ENCODE measurements around the gene HDC. TPM values are rescaled to one million over a fixed set of nuclear protein-coding genes. Genes with fewer than 3 reads are reported as not detected.

Gene HDC
- total and polyA plus RNA-seq, 2 experiments from 2014 or later = not detected

- no peaks in the 10 kb centered on the region for H3K36me3 ChIP-seq (replicated peaks; ENCODE audit: insufficient read depth, low read depth)
- H3K4me1 ChIP-seq (ENCODE audit: insufficient read depth) = peaks cover 7% of the 10 kb centered on the region
- no peak overlapping the region for H3K4me2 ChIP-seq
- no peaks in the 10 kb centered on the region for H4K20me1 ChIP-seq (ENCODE audit: insufficient read depth, poor library complexity, severe bottlenecking)
- no peaks in the 10 kb centered on the region for H3K79me2 ChIP-seq
- H3K4me3 ChIP-seq = no peak overlapping the region
- H2AFZ ChIP-seq = no peak overlapping the region
- TF ChIP-seq EZH2phosphoT487 (IDR thresholded peaks at IDR 0.05; ENCODE audit: low read depth, severe bottlenecking, unreplicated experiment) (no peak), CTCF (IDR thresholded peaks at IDR 0.05; ENCODE audit: poor library complexity) (no peak), EZH2 (IDR thresholded peaks at IDR 0.05; ENCODE audit: borderline replicate concordance) (no peak)
- no peak for DNase-seq (ENCODE audit: low spot score)
- H3K27ac ChIP-seq = peak overlapping the region; percentile 91
- peaks cover 4% of the 10 kb centered on the region for H3K9me3 ChIP-seq (ENCODE audit: low read depth)
- H3K27me3 ChIP-seq = no peaks in the 10 kb centered on the region
- no peaks in the 10 kb centered on the region for H3K9me2 ChIP-seq (replicated peaks; ENCODE audit: insufficient read depth)
- 94% methylated on average over 4 of the region's 4 CpGs for WGBS (ENCODE audit: low lambda C conversion rate, missing lambda C conversion rate)
Observed at GRCh38 chr15:50209809-50210208, 55.7 kb downstream of the HDC start.

GRCh38 chr15:50206020-50206419, 59.5 kb downstream of the HDC start:
- no peak overlapping the region for H3K4me2 ChIP-seq
- no peaks in the 10 kb centered on the region for H3K9me3 ChIP-seq (ENCODE audit: low read depth)
- H3K4me1 ChIP-seq (ENCODE audit: insufficient read depth) = peaks cover 7% of the 10 kb centered on the region
- H4K20me1 ChIP-seq (ENCODE audit: insufficient read depth, poor library complexity, severe bottlenecking) = no peaks in the 10 kb centered on the region
- H3K27ac ChIP-seq = no peak overlapping the region
- 82% methylated on average over 5 of the region's 5 CpGs for WGBS (ENCODE audit: low lambda C conversion rate, missing lambda C conversion rate)
- no peaks in the 10 kb centered on the region for H3K9me2 ChIP-seq (replicated peaks; ENCODE audit: insufficient read depth)
- no peaks in the 10 kb centered on the region for H3K27me3 ChIP-seq
- TF ChIP-seq EZH2phosphoT487 (IDR thresholded peaks at IDR 0.05; ENCODE audit: low read depth, severe bottlenecking, unreplicated experiment) (no peak), CTCF (IDR thresholded peaks at IDR 0.05; ENCODE audit: poor library complexity) (no peak), EZH2 (IDR thresholded peaks at IDR 0.05; ENCODE audit: borderline replicate concordance) (no peak)
- no peaks in the 10 kb centered on the region for H3K79me2 ChIP-seq
- H3K4me3 ChIP-seq = no peak overlapping the region
- no peak for DNase-seq (ENCODE audit: low spot score)
- no peaks in the 10 kb centered on the region for H3K36me3 ChIP-seq (replicated peaks; ENCODE audit: insufficient read depth, low read depth)
- H2AFZ ChIP-seq = no peak overlapping the region

GRCh38 chr15:50202003-50202402, 63.5 kb downstream of the HDC start:
- Histone ChIP-seq H3K4me2 (no peak overlapping the region), H3K27ac (no peak overlapping the region), H2AFZ (no peak overlapping the region), H3K79me2 (no peaks in the 10 kb centered on the region), H3K27me3 (no peaks in the 10 kb centered on the region), H3K4me3 (no peak overlapping the region), H3K9me2 (replicated peaks; ENCODE audit: insufficient read depth) (no peaks in the 10 kb centered on the region), H3K9me3 (ENCODE audit: low read depth) (no peaks in the 10 kb centered on the region), H4K20me1 (ENCODE audit: insufficient read depth, poor library complexity, severe bottlenecking) (no peaks in the 10 kb centered on the region), H3K4me1 (ENCODE audit: insufficient read depth) (no peaks in the 10 kb centered on the region), H3K36me3 (replicated peaks; ENCODE audit: insufficient read depth, low read depth) (no peaks in the 10 kb centered on the region)
- DNase-seq (ENCODE audit: low spot score) = no peak
- TF ChIP-seq EZH2phosphoT487 (IDR thresholded peaks at IDR 0.05; ENCODE audit: low read depth, severe bottlenecking, unreplicated experiment) = no peak
- TF ChIP-seq EZH2 (IDR thresholded peaks at IDR 0.05; ENCODE audit: borderline replicate concordance) = no peak
- no peak for TF ChIP-seq CTCF (IDR thresholded peaks at IDR 0.05; ENCODE audit: poor library complexity)

Measured in hepatocyte (in vitro differentiated cells).